Activated T-cell treated with anti-CD3 and anti-CD28 coated beads, Interleukin-2, amount 50 U/mL, for 1 hour (primary cell): ENCODE measurements around the gene SH3RF3.
"Not testable (repeated sequence)": the region's sequence is repeated elsewhere in the genome, so short reads cannot be mapped to it uniquely, and the experiment has no call there.

Experiments used
- DNase-seq: peaks from one replicate; pipeline ENCODE4 v3.0.0-alpha.2; 2020

SH3RF3 gene

DNA sequence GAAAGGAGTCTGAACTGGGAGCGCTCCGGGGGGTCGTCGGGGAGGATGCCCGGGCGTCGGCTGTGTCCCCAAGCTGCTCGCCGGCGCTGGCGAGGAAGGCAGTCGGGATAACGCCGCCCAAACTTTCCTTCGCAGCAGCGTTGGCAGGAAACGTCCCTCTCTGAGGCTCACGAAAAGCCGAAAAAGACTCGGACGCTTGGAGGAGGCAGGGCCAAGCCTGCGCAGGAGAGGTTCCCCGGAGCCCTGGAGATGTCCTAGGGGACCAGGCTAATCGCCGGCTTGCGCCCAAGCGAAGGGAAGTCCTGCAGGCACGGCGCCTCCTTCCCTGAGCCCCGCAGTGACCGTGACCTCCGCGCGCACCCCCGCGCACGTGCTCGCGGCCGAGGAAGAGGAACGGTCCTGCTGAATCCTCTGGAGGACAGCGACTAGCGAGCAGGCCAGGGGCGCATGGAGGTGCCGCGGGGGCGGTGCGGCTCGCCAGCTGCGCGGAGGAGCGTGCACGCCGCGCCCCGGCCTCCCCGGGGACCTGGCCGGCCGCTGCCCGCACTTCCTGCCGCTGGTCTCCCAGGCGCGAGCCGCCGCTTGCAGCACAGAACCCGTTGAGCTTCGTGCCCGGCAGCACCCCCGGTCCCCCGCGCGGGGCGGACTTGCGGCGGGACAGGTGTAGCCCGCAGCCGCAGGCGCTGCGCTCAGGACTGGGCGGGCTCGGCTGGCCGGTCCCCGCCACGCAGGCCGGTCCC, at the start of gene SH3RF3:
Gene SH3RF3 (plus strand): TSS at position 590 of the 740 bp plus-strand sequence.
- DNase-seq: peak; percentile 53

DNA sequence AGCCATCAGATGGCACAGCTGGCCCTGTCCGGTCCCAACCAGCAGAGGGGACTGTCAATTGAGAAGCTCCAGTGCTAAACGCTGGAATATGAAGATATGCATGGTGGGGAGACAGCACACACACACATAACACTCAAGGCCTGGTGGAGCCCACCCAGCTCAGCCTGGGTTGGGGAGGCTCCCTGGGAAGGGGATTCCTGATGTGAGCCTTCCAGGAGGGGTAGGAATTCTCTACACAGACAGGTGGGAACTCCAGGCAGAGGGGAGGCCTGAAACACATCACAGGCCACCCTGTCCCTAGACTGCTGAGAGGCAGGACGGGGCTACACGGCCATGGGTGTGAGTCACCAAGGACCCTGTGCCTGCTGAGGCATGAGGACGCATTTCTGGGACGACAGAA, 49.4 kb upstream of the SH3RF3 start:
- no peak for DNase-seq

DNA sequence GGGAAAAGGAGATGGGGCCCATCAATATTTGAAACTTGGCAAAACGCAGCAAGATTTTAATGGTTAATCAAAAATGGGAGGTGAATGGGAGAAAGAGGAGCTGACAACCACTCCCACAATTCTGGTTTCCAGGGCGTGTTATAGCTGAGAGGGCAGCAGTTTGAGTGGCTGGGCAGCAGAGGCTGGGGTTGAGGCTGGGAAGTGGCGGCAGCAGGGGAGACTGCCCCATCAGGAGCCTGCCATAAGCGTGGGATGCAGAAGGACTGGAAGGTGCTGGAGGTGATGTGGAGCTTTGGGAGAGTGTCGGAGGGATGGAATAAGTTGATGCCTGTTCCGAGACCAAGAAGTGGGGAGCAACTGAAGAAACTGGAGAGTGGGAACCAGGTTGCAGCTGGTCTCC, 48.9 kb upstream of the SH3RF3 start:
- DNase-seq: no peak

DNA sequence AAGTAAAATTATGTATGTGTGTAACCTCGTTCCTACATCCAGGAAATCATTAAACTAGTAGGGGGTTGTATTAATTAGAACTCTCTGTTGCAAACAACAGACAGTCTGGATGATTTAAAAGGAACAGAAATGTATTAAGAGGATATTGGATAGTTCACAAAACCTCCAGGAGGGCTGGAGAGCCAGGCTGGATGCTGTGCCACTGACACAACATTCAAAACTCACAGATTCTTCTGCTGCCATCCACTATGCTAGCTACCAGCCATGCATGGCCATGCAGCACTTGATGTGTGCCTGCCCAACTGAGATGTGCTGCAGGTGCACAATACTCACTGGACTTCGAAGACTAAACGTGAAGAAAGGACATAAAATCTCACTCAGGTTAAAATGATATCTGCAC, 48.2 kb upstream of the SH3RF3 start:
- no peak for DNase-seq

DNA sequence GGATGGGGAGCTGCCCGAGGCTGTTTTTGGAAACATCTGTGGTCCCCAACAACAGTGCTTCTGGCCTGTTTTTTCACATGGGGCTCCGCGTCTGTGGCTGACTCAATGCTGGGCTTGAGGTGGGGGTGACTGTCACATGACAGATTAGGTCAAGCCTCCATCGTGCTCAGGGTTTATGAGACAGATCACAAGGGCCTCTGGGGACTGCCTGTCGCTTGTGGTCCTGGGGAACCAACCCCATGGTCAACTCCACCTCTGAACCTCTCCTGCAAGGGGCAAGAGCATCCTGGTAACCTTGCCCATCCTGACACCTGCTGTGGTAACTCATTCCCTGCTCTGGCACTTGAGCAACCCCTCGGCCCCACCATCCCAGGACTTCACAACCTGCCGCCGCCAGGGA, 47.6 kb upstream of the SH3RF3 start:
- DNase-seq: no peak

DNA sequence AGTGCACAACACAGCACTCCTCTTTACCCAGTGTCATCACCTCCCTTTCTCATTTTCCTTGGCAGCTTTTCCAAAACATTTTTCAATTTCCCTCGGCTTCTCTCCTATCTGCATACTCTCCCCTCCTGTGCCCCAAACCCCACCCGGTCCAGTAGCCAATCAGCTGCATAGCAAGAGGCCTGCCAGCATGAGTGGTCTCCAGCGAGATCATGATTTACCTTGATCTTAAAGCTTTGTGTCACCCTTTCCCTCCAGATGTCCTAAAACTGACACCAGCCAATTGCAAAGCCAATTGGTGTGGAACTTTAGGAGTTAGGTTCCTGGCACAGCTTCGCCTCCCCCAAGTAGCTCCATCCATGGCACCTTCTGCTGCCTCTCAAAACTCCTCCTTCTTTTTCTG, 45.2 kb upstream of the SH3RF3 start:
- DNase-seq: no peak

DNA sequence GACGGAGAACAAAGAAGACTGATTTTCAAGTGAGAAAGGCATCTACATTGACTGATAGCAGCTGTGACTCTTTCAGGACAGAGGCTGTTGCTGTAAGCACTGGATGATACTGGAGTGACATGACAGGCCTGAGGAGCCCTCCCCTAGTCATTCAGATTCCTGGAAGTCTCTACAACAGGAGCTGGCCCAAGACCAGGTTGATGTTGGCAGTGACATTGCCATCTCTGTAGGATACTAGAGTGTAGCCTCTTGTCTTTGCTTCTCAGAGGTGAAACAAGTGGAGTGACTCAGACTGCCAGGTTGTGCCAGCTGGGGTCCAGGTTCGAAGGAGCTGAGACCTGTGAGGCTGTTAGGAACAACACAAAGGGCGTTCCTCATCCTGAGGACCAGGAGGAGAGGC, 44.7 kb upstream of the SH3RF3 start:
- no peak for DNase-seq

DNA sequence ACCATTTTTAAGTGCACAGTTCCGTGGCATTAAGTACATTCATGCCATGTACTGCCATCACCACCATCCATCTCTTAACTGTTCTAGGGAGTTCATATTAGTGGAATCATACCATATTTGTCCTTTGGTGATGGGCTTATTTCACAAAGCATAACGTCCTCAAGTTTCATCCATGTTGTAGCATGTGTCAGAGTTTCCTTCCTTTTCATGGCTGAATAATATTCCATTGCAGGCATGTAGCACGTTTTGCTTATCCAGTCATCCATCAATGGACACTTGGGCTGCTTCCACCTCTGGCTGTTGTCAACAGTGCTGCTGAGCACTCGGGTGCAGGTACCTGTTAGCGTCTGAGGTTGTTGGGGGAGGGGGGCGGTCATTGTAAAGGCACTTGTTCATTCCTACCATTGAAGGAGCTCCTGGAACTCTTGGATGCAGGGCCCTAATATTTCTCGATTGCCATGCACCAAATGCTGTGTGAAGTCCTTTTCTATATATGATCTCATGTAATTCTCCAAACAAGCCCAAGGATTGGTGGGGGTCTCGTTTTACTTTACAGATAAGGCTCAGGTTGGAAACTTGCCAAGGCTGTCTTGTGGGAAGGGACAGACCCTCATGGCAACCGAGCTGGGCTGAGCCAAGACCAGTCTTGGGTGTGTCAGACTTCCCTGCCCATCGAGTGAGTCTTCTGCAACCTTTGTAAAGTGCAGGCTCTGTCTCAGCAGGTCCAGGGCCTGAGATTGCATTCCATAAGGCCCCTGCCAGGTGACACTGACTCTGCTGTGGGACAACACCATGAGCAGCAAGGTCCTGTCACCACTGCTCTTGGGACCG, 42.9 kb upstream of the SH3RF3 start:
- no peak for DNase-seq

DNA sequence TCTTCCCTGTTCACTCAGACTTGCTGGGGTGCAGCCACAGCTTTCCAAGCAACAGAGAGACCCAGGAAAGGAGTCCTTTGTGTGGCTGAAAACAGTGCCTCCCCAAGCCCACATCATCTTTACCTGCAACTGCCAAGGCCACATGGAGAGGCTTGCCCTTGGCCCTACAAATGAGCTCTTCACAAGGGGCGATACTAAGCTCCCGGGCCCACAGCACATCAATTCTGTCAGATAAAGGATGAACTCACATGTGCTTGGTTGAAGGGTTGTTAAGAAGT, 42.3 kb upstream of the SH3RF3 start:
- DNase-seq: no peak

DNA sequence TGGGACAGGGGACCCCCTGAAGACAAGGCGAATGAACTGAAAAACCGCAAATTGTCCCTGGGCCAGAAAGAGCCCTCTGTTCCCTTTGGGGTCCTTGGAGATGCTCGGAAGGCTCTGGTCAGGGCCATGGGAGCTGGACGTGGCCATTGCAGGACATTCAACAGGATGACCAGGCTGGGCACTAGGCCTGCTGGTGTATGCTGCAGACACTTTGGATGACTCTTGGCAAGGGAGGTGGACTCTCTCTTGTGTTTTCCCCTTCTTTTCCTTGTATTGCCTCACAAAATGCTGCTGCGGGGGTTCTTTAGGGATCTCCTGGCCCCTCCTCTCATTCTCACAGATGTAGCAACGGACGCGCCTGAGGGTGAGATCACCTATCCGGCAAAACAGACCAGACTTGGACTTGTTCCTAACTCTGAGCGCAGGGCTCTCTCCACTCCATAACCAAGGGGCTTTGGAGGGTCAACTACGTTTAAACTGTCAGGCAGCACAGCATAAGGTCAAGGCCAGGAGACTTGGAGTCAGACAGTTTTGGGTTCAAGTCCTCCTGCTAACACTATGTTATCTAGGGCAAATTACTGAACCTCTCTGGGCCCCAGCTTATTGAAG, 41.8 kb upstream of the SH3RF3 start:
- DNase-seq: no peak

DNA sequence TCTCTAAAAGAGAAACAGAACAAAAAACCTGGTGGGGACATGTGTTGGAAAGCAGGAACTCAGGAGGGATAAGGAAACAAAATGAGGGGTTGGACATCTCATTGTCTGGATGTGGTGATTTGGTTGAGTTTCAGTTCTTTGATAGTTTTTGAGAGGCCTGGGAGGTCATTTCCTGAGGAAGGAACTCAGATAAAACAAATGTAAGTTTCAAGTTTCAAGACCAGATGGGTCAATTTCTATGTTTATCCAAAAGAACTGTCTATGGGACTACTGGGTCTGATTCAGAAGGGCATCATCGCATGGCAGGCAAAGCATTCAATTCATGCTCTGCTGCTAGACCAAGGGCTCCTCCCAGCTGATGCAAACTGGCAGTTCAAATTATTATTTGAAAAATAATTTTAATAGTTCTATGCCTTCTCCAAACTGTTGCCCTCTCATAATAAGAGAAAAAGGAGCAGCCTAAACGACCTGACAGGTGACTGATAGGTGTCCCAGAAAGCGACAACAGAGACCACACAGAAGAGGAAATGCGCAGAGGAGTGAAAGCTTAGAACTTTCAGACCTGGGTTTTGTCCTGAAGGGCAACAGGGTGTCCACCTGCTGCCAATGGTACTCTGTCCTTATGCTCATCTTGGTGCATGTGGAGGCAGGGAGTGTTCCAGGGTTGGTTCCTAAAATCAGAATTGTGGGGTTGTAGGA, 39.3 kb upstream of the SH3RF3 start:
- DNase-seq: no peak

DNA sequence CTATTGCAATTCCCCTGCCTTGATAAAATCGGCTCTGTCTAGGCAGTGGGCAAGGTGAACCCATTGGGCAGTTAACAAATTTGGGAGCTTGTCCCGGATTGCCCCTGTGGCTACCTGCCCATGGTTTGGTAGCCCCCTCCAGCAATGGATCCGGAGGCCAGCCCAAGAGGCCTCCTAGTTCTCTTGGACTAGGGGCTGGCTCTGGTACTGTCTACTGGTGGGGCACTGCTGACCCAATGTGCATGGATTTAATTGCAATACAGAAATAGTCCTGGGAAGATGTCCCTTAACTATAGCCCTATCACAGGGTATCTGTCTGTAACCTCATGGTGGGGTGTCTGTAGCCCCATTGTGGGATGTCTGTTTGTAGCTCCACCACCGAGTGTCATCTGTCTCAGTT, 37.5 kb upstream of the SH3RF3 start:
- DNase-seq: no peak

DNA sequence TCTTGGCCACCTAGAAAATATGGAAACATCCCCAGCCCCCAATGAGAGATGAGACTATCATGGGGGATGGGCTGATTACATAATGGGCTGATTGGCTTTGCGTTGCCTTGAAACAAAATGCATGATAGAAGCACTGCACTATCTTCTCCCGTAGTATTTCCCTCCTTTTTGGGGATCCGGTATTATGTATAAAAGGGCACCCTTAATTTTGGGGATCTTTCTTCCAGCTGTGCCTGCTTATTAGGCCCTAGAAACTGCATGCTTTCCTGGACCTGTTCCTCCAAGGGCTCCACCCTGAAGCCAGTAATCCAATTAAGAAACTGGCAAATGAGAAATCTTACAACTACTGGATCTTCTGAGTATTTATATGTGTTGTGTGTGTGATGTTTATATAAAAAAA, 34.9 kb upstream of the SH3RF3 start:
- no peak for DNase-seq

DNA sequence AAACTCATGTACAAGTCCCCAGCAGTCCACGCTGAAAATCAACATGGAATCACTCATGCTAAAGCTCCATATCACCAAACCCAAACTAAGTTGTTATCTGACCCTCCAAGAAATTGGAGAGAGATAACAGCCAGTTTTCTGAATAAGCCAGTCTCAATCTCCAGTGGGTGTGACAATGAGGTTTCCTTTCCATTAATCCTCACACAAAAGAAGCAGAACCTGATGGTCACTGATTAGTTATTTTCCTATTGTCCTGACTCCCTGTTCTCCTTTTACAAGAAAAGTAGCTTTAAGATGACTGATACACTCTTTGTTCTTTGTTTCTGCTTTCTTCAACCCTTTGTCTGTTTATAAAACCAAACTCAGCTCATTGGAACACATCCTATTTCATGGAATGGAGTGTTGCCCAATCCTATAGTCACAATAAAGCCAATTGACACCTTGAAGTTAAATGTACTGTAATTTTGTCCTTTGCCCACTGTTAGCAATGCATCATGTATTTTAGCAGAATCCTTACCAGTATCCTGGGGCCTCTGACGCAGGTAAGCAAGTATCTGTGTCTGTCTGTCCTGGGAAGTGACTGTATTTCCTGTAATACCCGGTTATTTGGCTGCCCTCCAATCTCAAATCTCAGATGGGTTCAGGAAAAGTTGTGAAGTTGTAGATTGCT, 30.6 kb upstream of the SH3RF3 start:
- no peak for DNase-seq

DNA sequence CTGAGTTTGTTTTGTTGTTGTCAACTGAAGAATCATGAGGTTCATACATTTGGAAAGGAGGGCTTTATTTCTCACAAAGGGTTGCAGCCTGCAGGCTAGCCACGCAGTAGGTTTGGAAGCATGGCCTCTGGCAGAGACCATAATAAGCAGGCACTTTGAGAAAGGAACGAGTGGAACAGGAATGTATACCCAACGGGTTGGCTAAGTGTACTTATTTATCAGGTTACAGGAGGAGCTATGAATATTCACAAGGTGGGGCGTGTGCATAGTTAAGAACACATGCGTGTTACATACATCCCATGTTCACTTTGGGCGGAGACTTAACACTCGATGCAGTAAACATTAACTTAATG, 30.1 kb upstream of the SH3RF3 start:
- DNase-seq: no peak

DNA sequence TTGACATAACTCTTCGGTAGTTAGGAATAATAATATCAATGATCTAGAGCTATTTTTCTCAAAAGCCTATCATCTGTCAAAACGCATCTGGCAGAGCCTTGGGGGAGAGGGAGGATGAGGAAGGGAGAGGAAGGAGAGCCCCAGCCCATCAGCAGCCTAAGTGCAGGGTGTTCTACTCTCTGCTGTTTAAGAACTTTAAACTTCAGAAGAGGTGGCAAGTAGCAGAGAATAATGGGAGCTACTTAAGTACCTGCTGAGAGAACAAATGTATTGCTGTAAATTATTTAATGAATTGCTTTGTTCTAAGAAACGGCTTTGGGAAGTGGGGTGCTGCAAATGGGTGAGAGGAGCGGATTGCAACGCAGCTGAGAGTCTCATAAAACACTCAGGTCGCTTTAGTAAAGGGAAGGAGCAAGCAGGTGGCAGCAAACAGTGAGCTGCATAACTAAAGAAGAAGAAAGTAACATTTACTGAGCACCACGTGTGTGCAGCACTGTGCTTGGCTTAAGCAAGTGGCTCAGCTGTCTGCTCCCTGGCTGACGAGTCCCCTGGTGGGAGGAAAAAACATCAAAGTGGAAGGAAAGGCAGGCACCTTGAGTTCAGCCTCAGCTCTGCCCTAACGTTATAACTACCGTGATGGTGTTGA, 26.3 kb upstream of the SH3RF3 start:
- DNase-seq: no peak

DNA sequence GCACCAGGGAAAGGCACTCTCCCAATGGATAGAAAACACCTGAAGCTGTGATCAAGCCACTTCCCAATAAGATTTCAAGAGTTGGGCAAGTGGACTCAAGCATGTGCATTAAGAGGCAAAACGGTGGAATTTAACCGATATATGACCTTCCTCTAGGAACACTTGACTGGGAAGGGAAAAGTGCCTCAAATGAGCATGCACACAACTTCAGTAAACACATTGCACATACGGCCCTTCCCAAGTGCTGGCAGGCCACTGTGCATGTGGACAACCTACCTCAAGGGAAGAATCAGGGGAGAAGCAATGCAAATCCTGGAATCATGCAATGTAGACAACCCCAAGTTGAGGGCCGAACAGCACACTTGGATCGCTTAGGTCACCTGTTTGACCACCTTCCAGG, 23.9 kb upstream of the SH3RF3 start:
- DNase-seq: no peak

DNA sequence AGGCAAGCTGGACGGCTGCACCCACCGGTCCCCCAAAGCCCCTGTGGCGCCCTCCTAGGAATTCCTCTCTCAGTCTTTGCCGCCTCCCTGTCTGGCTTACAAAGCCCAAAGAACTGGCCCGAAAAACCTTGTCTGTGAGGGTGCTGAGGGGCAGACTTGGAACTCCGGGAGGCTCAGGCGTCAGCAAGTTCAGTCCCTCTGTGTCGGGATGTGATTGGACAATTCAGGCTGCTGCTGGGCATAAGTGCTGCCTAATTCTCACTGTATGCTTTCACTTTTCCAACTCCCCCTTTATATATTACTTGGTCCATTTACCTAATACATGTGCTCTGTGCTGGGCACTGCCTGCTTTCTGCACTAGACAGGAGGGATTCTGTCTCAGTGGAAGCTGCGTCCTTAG, 20.3 kb upstream of the SH3RF3 start:
- DNase-seq: no peak

DNA sequence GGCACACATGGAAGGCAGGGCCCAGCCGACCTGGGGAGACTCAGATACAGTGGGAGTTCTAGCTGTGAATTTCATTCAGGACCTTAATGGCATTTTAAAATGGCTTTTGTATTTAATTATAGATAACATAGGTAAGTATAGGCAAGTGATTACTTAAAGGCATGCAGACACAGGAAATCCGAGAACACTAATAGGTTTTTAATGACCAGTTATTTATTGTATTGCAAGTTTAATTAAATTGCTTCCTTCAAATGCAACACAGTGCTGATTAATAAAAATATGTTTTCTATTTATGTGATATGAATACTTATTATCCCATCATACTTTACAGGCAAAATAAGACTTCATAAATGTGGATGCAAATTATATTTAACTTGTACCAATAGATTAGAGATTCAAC, 19.7 kb upstream of the SH3RF3 start:
- DNase-seq: no peak

DNA sequence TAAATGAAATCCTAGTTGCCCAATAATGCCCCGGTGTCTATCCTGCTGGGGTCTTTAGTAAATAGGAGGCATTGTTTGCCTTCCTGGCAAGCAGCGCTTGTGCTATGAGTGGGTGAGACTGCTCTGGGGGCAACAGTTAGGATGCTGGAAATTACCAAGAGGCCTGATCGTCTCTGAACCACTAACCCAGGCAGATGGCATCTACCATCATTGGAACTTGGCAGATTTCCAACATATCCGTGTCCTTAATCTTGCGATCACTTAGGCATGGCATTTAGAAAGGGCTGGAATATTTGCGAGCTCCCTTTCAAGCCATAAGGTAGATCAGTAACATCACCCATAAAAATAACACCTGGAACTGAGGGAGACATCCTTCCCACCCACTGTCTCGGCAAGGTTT, 18.8 kb upstream of the SH3RF3 start:
- no peak for DNase-seq

DNA sequence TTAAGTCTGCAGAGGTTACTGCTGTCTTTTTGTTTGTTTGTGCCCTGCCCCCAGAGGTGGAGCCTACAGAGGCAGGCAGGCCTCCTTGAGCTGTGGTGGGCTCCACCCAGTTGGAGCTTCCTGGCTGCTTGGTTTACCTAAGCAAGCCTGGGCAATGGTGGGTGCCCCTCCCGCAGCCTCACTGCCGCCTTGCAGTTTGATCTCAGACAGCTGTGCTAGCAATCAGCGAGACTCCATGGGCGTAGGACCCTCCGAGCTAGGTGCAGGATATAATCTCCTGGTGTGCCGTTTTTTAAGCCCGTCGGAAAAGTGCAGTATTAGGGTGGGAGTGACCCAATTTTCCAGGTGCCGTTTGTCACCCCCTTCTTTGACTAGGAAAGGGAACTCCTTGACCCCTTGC, 11.8 kb upstream of the SH3RF3 start:
- DNase-seq: not testable (repeated sequence)

DNA sequence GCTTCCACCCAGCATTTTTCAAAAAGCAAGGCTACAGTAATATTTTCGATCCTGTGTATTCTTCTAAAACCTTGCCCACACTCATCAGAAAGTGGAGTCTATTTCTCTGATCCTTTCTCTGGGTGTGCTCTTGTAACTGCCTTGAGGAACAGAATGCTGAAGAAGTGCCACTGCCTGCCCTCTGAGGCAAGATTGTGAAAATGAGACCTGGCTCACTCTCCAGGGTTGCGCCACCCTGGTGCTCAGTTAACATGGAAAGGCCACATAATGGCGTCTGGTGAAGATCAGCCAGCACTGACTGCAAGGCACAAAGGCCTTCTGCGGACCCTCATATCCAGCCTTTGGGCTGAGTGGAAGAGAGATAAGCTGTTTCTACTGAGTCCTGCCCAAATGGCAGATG, 11.2 kb upstream of the SH3RF3 start:
- DNase-seq: no peak

DNA sequence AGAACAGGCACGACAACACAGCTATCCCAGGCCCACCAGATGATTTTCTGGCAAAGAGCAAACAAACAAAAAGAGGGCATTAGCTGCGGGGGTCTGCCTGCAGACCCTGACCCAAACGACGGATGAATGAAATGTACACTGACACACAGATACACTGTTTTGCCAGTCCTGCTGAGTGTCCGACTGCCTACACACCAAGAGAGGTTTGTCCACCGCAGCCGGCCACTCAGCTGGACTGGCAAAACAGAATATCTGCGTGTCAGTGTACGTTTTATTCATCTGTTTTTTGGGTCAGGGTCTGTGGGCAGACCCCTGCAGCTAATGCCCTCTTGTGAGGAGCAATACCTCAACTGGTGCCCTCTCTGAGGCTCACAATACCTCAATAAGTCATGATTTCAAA, 10.7 kb upstream of the SH3RF3 start:
- no peak for DNase-seq
